ENCODE data around the gene ASGR2.
"Not testable (repeated sequence)": the region's sequence is repeated elsewhere in the genome, so short reads cannot be mapped to it uniquely, and the experiment has no call there.

The ASGR2 gene

GRCh38 chr17:7097940-7098339, 16.7 kb downstream of the ASGR2 start:
- no peak for DNase-seq

GRCh38 chr17:7095625-7096024, 19.0 kb downstream of the ASGR2 start:
- no peak for DNase-seq

DNA sequence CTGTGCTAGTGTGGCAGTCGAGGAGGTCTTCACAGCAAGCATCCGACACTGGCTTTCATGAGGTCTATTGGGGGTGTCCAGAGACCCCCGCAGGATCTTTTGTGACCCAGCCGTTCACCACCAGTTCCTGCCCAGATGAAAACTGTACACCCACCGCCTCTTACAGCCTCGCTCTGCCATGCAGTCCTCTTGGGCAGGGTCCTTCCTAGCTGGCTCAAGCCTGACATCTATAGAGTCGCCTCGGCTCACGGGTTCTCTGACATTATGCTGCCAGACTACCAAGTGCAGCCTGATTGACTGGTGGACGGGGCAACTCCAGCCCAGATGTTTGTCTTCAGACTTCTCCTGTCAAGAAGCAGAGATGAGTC, 20.0 kb downstream of the ASGR2 start:
- DNase-seq: no peak

GRCh38 chr17:7091311-7092005, 23.2 kb downstream of the ASGR2 start:
- DNase-seq: not testable (repeated sequence)

DNA sequence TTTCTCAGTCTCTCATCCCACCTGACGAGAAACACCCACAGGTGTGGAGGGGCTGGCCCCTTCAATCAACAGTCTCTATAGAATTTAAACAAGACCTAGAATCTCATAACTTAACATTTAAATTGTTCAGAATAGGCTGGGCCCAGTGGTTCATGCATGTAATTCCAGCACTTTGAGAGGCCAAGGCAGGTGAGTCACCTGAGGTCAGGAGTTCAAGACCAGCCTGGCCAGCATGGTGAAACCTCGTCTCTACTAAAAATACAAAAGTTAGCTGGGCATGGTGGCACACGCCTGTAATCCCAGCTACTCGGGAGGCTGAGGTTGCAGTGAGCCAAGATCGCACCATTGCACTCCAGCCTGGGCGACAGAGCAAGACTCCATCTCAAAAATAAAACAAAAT, 25.1 kb downstream of the ASGR2 start:
- DNase-seq: not testable (repeated sequence)

DNA sequence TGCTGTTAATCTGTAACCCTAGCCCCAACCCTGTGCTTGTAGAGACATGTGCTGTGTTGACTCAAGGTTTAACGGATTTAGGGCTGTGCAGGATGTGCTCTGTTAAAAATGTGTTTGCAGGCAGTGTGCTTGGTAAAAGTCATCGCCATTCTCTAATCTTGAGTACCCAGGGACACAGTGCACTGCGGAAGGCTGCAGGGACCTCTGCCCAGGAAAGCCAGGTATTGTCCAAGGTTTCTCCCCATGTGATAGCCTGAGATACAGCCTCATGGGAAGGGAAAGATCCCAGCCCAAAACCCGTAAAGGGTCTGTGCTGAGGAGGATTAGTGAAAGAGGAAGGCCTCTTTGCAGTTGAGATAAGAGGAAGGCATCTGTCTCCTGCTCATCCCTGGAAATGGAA, 26.2 kb downstream of the ASGR2 start:
- not testable (repeated sequence) for DNase-seq

GRCh38 chr17:7084088-7084487, 30.5 kb downstream of the ASGR2 start:
- no peak for DNase-seq

DNA sequence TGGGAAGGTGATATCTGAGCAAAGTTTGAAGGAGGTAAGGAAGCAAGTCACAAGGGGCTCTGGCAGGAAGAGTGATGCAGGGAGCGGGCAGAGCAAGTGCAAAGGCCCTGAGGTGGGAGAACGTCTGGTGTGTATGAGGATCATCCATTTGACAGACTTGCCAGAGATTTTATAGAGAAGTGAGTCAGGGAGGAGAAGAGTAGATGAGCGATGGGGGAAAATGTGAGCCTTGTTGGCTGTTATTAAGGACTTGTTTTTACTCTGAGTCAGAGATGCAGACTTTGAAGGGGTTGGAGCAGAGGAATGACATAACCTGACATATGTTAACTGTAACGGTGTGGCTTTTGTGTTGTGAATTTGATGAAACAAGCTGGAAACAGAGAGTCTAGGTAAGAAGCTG, 31.0 kb downstream of the ASGR2 start:
- no peak for DNase-seq

GRCh38 chr17:7081341-7082062, 33.1 kb downstream of the ASGR2 start:
- DNase-seq: no peak

GRCh38 chr17:7080456-7081041, 34.1 kb downstream of the ASGR2 start:
- no peak for DNase-seq

DNA sequence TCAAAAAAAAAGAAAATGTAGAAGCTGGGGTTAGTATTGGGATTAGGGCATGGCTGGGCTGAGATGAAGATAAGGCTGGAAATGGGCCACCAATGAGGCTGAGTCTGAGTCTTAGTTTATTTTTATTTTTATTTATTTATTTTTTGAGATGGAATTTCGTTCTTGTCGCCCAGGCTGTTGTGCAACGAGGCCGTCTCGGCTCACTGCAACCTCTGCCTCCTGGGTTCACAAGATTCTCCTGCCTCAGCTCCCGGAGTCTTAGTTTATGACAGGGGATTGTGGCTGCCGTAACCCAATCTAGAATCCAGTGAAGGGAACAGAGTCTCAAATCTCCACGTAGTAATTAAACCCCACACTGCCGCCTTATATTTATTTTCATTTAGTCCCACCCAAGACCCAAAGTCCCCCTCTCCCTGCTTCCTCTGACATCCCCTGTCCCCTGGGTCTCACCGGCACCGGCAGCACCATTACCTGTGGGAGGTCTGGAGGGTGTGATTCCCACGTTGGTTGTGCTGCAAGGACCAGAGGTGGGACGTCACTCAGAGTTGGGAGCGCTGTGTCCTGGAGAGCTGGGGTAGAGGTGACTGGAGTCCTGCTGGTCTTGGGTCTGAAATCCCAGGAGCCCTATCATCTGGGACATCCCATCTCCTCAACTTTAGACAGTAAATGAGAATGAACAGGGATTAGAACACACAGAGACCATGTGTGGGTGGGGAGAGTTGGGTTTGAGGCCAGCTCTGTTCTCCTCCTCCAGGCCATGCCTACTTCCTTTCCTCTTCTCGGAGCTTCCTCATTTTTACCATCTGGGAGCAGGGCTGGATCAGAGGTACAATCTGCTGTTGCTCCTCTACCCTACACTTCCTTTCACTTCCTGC, 34.8 kb downstream of the ASGR2 start, which contains the start of gene CLEC10A:
Gene CLEC10A, minus strand, starts transcription at position 671 of the 875 bp plus-strand sequence. CDS start 1,439 bp downstream, outside the sequence.
- DNase-seq: no peak

DNA sequence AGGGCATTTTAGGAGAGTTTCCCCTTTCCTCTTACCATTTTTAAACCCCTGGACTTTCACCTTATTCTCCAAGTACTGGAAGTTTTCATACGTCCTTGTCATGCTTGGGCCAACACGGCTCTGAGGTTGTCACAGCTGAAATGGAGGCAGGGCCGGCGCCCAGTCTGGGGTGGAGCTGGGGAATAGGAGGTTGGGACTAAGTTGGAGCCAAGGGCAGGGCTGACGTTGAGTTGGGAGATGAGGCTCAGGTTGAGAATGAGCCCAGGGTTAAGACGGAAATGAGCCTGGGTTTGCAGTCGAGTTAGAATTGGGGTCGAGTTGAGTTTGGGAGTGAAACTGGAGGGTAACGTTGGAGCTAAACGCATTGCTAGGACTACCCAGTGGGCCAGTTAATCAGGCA, 35.9 kb downstream of the ASGR2 start:
- no peak for DNase-seq

- no peak for DNase-seq
These were observed 36.6 kb downstream of the ASGR2 start for GRCh38 chr17:7077911-7078546.

DNA sequence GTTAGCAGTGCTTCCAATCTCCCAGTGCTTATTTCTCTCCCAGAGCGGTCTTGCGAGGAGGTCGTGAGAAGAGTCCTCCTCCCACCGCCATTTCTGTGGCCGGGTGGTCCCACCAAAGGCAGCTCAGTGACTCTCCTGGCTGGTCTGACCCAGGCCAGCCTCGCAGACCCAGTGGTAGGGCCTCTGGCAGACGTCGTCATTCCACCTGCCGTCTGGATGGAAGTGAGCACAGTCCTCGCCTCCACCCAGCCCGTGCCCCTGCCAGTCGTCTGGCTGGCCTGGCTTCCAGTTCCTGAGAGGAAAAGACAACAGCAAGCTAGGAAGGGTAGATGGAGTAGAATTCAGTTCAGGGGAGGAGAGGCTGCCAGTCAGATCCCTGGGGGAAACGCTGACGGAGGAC, 39.7 kb downstream of the ASGR2 start:
- DNase-seq: no peak

DNA sequence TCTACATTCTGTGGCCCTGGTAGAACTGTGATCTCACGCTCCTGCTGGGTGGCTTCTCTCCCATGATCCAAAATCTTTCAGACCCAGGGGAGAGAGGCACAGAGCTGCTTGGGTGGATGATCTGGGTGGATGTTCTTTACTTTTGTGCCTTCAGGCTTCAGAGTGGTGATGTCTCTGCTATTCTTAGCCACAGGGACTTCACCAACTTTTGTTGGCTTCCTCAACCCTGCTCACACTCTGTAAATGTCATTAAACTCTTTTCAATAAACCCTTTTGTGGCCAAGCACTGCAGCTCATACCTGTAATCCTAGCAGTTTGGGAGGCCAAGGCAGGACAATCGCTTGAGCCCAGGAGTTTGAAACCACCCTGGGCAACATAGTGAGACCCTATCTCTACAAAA, 42.2 kb downstream of the ASGR2 start:
- no peak for DNase-seq

DNA sequence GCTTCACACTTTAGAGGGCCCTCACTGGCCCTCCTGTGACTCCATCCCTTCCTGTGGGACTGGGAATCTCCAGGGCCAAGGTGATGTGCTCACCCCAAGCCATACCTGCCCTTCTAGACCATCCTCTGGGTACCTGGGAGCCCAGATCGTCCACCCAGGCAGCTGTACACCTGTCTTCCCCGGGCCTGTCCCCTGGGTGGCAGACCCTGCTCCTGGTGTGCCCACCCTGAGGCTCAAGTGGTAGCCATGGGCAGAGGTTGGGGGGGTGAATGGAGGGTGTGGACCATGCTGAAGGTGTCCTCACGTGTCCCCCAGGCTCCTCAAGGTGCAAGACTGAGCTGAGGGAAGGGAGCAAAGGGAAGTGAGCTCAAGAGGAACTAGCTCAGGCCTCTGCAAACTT, 43.9 kb downstream of the ASGR2 start:
- no peak for DNase-seq

GRCh38 chr17:7068268-7068667, 46.4 kb downstream of the ASGR2 start:
- DNase-seq: no peak

DNA sequence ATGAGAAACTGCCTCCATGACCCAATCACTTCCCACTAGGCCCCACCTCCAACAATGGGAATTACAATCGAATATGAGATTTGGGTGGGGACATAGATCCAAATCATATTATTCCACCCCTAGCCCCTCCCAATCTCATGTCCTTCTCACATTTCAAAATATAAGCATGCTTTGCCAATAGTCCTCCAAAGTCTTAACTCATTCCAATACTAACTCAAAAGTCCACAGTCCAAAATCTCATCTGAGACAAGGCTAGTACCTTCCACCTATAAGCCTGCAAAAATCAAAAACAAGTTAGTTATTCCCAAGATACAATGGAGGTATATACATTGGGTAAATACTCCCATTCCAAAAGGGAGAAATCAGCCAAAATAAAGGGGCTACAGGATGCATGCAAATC, 47.4 kb downstream of the ASGR2 start:
- no peak for DNase-seq

- DNase-seq: no peak
These were observed 50.4 kb downstream of the ASGR2 start for GRCh38 chr17:7064261-7064660.

- no peak for DNase-seq
These were observed 51.0 kb downstream of the ASGR2 start for GRCh38 chr17:7063518-7064094.

GRCh38 chr17:7060165-7060891, 54.3 kb downstream of the ASGR2 start:
- DNase-seq: peak; percentile 56 to 59
